A673 (cell line): ENCODE data around the gene PATJ. TPM values are rescaled to one million over a fixed set of nuclear protein-coding genes. Genes with fewer than 3 reads are reported as not detected.

Experiments used
- BruUV-seq: library from RNA; stranded (reverse); fragments of 400-500 nt; replicated peaks from 2 replicates; lab custom pipeline; 2021; lab: Mats Ljungman, UMichigan
- CTCF ChIA-PET: fragments of 300-600 bp; sonication (Branson Sonifier 250); formaldehyde crosslinking; loops from one replicate; lab custom pipeline; 2022; ENCODE audit warnings: antibody characterized with exemption; lab: Charles Lee
- POLR2A ChIA-PET: fragments of 300-600 bp; sonication (Branson Sonifier 250); formaldehyde crosslinking; loops from one replicate; lab custom pipeline; 2022; ENCODE audit warnings: antibody characterized with exemption; ENCODE audit not compliant: low non-redundant PET; lab: Charles Lee
- DNase-seq: peaks from one replicate; pipeline ENCODE4 v3.0.0-alpha.2; 2015; ENCODE audit warnings: low spot score
- H3K27ac ChIP-seq: fragments of 200-600 bp; sonication (generic); 2 replicates; pipeline ENCODE4 v1.5.1; 2016; ENCODE audit warnings: mixed run types, low read depth, mild to moderate bottlenecking, mixed read lengths, antibody characterized with exemption, low read length; ENCODE audit not compliant: poor library complexity, severe bottlenecking
- H3K27me3 ChIP-seq: fragments of 200-600 bp; sonication (generic); replicated peaks from 2 replicates; pipeline ENCODE4 v1.6.1; 2017; ENCODE audit warnings: mixed run types, low read depth, mild to moderate bottlenecking, mixed read lengths, antibody characterized with exemption, low read length; ENCODE audit not compliant: insufficient read depth, poor library complexity
- H3K36me3 ChIP-seq: fragments of 200-600 bp; sonication (generic); 2 replicates; pipeline ENCODE4 v1.6.1; 2016; ENCODE audit warnings: mixed run types, mild to moderate bottlenecking, mixed read lengths, antibody characterized with exemption, low read length; ENCODE audit not compliant: insufficient read depth, poor library complexity, severe bottlenecking
- H3K4me1 ChIP-seq: fragments of 200-600 bp; sonication (generic); 2 replicates; pipeline ENCODE4 v1.6.1; 2017; ENCODE audit warnings: mixed run types, mild to moderate bottlenecking, mixed read lengths, antibody characterized with exemption, low read length; ENCODE audit not compliant: insufficient read depth, poor library complexity, severe bottlenecking
- H3K4me3 ChIP-seq: fragments of 200-600 bp; sonication (generic); 2 replicates; pipeline ENCODE4 v1.5.1; 2016; ENCODE audit warnings: low read depth, mixed run types, mild to moderate bottlenecking, mixed read lengths, low read length; ENCODE audit not compliant: poor library complexity, severe bottlenecking
- H3K9me3 ChIP-seq: fragments of 200-600 bp; sonication (generic); 2 replicates; pipeline ENCODE4 v1.6.1; 2016; ENCODE audit warnings: mixed run types, low read depth, mild to moderate bottlenecking, mixed read lengths, antibody characterized with exemption, low read length; ENCODE audit not compliant: poor library complexity, severe bottlenecking
- EZH2 ChIP-seq: fragments of 200-600 bp; sonication (generic); IDR thresholded peaks from 2 replicates; pipeline ENCODE4 v1.6.1; 2017; ENCODE audit warnings: borderline replicate concordance, low read depth, mild to moderate bottlenecking, mixed read lengths, antibody characterized with exemption, low read length; ENCODE audit not compliant: poor library complexity, severe bottlenecking
- intact Hi-C: fragments of 100-400 bp; cut with micrococcal nuclease; formaldehyde crosslinking; loops from one replicate; pipeline ENCODE4 v1.10.0; 2022; ENCODE audit not compliant: unreplicated experiment
- total RNA-seq: library from RNA; stranded (reverse); gene quantifications from 2 replicates; pipeline ENCODE4 v1.2.3, GENCODE V29; 2021
- TF ChIP-seq, protein P1 (sequence below): fragments of 300-800, 200-600 bp; sonication (generic); conservative IDR thresholded peaks from 2 replicates; pipeline ENCODE4 v1.5.1; 2017; ENCODE audit warnings: low read depth, mild to moderate bottlenecking, antibody characterized with exemption, low read length, moderate library complexity, mixed read lengths

The PATJ gene
- total RNA-seq, 1 experiment from 2014 or later = 6.6 TPM

DNA sequence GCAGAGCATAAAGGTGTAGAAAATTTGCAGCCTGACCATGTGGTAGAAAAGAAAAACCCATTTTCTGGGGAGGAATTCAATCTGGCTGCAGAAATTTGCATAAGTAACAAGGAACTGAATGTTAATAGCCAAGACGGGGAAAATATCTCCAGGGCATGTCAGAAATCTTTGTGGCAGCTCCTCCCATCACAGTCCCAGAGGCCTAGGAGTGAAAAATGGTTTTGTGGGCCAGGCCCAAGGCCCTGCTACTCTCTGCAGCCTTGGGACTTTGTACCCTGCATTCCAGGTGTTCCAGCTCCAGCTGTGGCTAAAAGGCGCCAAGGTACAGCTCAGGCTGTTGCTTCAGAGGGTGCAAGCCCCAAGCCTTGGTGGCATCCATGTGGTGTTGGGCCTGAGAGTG lies 152.9 kb downstream of the PATJ start:
- no peak for DNase-seq
- BruUV-seq = no TSS peak
- H3K27ac ChIP-seq = no peak overlapping the region
- intact Hi-C loops = no loop called here
- H3K4me1 ChIP-seq = no peaks in the 10 kb centered on the region
- peaks cover 4% of the 10 kb centered on the region for H3K9me3 ChIP-seq
- no peaks in the 10 kb centered on the region for H3K36me3 ChIP-seq
- CTCF ChIA-PET = no interaction called here
- no peak for TF ChIP-seq EZH2
- TF ChIP-seq, protein P1, sequence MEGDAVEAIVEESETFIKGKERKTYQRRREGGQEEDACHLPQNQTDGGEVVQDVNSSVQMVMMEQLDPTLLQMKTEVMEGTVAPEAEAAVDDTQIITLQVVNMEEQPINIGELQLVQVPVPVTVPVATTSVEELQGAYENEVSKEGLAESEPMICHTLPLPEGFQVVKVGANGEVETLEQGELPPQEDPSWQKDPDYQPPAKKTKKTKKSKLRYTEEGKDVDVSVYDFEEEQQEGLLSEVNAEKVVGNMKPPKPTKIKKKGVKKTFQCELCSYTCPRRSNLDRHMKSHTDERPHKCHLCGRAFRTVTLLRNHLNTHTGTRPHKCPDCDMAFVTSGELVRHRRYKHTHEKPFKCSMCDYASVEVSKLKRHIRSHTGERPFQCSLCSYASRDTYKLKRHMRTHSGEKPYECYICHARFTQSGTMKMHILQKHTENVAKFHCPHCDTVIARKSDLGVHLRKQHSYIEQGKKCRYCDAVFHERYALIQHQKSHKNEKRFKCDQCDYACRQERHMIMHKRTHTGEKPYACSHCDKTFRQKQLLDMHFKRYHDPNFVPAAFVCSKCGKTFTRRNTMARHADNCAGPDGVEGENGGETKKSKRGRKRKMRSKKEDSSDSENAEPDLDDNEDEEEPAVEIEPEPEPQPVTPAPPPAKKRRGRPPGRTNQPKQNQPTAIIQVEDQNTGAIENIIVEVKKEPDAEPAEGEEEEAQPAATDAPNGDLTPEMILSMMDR = no peak
- H3K27me3 ChIP-seq = no peaks in the 10 kb centered on the region
- H3K4me3 ChIP-seq = no peak overlapping the region
- POLR2A ChIA-PET = no interaction called here

DNA sequence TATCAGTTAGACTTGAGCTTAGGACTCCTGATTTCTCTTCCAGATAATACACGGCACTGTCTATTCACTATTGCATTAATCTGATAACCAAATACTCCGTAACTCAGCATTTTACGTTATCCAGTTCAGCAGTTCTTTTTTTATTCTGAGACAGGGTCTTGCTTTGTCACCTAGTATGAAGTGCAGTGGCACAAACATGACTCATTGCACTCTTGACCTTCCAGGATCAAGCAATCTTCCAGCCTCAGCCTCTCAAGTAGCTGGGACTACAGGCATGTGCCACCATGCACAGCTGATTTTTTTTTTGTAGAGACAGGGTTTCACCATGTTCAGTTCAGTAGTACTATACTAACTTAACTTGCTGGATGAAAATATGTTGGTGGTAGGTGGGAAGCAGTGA lies 156.4 kb downstream of the PATJ start:
- H3K36me3 ChIP-seq = no peaks in the 10 kb centered on the region
- no peaks in the 10 kb centered on the region for H3K27me3 ChIP-seq
- intact Hi-C loops = no loop called here
- peaks cover 4% of the 10 kb centered on the region for H3K9me3 ChIP-seq
- BruUV-seq = no TSS peak
- no peak for TF ChIP-seq EZH2
- TF ChIP-seq, protein P1 = no peak
- H3K27ac ChIP-seq = no peak overlapping the region
- ChIA-PET CTCF (interaction anchor here (0.5 kb wide), 1 partner anchor 173 kb away, joined by 6 read pairs; no protein-coding TSS in a partner anchor), POLR2A (no interaction called here)
- no peak overlapping the region for H3K4me3 ChIP-seq
- DNase-seq = no peak
- H3K4me1 ChIP-seq = no peaks in the 10 kb centered on the region

DNA sequence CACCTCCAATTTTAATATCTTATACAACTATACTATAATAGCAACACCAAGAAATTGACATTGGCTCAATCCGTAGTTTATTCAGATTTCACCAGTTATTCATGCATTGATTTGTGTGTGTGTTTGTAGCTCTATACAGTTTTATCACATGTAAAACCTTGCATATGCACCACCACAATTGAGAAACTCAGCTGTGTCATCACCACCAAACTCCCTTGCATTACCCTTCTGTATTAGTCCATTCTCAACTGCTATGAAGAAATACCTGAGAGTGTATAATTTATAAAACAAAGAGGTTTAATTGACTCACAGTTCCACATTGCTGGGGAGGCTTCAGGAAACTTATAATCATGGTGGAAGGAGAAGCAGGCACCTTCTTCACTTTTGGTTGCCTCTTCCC lies 162.1 kb downstream of the PATJ start:
- ChIA-PET POLR2A (no interaction called here), CTCF (no interaction called here)
- no TSS peak for BruUV-seq
- Histone ChIP-seq H3K9me3 (no peaks in the 10 kb centered on the region), H3K36me3 (no peaks in the 10 kb centered on the region), H3K27ac (no peak overlapping the region), H3K4me1 (no peaks in the 10 kb centered on the region), H3K27me3 (no peaks in the 10 kb centered on the region), H3K4me3 (no peak overlapping the region)
- DNase-seq = no peak
- TF ChIP-seq, protein P1 = no peak
- TF ChIP-seq EZH2 = no peak
- intact Hi-C loops = no loop called here
